Nephron (organoid): ENCODE data around the gene MTFP1.

Experiments used
- H3K27ac Mint-ChIP-seq, 3 experiments: 2 replicates each; pipeline ENCODE4 v1.8.0; 2020; ENCODE audit warnings: mixed read lengths in 3 of 3, mild to moderate bottlenecking in 2 of 3, moderate library complexity in 1 of 3
- H3K27me3 Mint-ChIP-seq: 2 replicates; pipeline ENCODE4 v1.8.0; 2021; ENCODE audit warnings: low read depth, mild to moderate bottlenecking, moderate library complexity, mixed read lengths
- H3K36me3 Mint-ChIP-seq: 2 replicates; pipeline ENCODE4 v1.8.0; 2020; ENCODE audit warnings: low read depth, mixed read lengths
- H3K4me1 Mint-ChIP-seq: 2 replicates; pipeline ENCODE4 v1.8.0; 2020; ENCODE audit warnings: mixed read lengths
- H3K4me3 Mint-ChIP-seq, 3 experiments: 2 replicates each; pipeline ENCODE4 v1.8.0; 2020; ENCODE audit warnings: mild to moderate bottlenecking in 3 of 3, mixed read lengths in 3 of 3, moderate library complexity in 2 of 3
- H3K9me3 Mint-ChIP-seq: 2 replicates; pipeline ENCODE4 v1.8.0; 2020; ENCODE audit warnings: mixed read lengths
- CTCF ChIP-seq, 3 experiments: fragments of 200-600 bp; sonication (generic); IDR thresholded peaks; one replicate each; pipeline ENCODE4 v1.5.0; 2021; ENCODE audit warnings: antibody characterized with exemption in 3 of 3; ENCODE audit not compliant: unreplicated experiment in 3 of 3

Gene MTFP1

GRCh38 chr22:30433773-30434172 is 8.2 kb downstream of the MTFP1 start:
- Mint-ChIP-seq H3K4me3 (no peak overlapping the region), H3K9me3 (no peaks in the 10 kb centered on the region), H3K27ac (no peak overlapping the region), H3K4me1 (no peaks in the 10 kb centered on the region), H3K36me3 (no peaks in the 10 kb centered on the region), H3K27me3 (peaks cover 4% of the 10 kb centered on the region)
- TF ChIP-seq CTCF (IDR thresholded peaks at IDR 0.05; ENCODE audit: unreplicated experiment in 3 of 3) = no peak

GRCh38 chr22:30434843-30435242 is 9.3 kb downstream of the MTFP1 start:
- H3K27ac Mint-ChIP-seq = no peak overlapping the region
- H3K9me3 Mint-ChIP-seq = no peaks in the 10 kb centered on the region
- H3K27me3 Mint-ChIP-seq = peaks cover 4% of the 10 kb centered on the region
- H3K36me3 Mint-ChIP-seq = no peaks in the 10 kb centered on the region
- H3K4me1 Mint-ChIP-seq = no peaks in the 10 kb centered on the region
- no peak overlapping the region for H3K4me3 Mint-ChIP-seq
- no peak for TF ChIP-seq CTCF (IDR thresholded peaks at IDR 0.05; ENCODE audit: unreplicated experiment in 3 of 3)

- H3K4me1 Mint-ChIP-seq = no peaks in the 10 kb centered on the region
- TF ChIP-seq CTCF (IDR thresholded peaks at IDR 0.05; ENCODE audit: unreplicated experiment in 3 of 3) = no peak
- H3K4me3 Mint-ChIP-seq = no peak overlapping the region
- H3K36me3 Mint-ChIP-seq = no peaks in the 10 kb centered on the region
- H3K9me3 Mint-ChIP-seq = no peaks in the 10 kb centered on the region
- peak overlapping the region in 1 of 3 experiments; percentile 21 for H3K27ac Mint-ChIP-seq
- H3K27me3 Mint-ChIP-seq = peaks cover 4% of the 10 kb centered on the region
Measured at GRCh38 chr22:30435674-30436126, 10.1 kb downstream of the MTFP1 start.

- peak overlapping the region in 1 of 3 experiments; percentile 21 for H3K27ac Mint-ChIP-seq
- no peaks in the 10 kb centered on the region for H3K4me1 Mint-ChIP-seq
- H3K9me3 Mint-ChIP-seq = no peaks in the 10 kb centered on the region
- peaks cover 4% of the 10 kb centered on the region for H3K27me3 Mint-ChIP-seq
- no peak overlapping the region for H3K4me3 Mint-ChIP-seq
- no peaks in the 10 kb centered on the region for H3K36me3 Mint-ChIP-seq
- TF ChIP-seq CTCF (IDR thresholded peaks at IDR 0.05; ENCODE audit: unreplicated experiment in 3 of 3) = no peak
Measured at GRCh38 chr22:30436196-30436595, 10.6 kb downstream of the MTFP1 start.

GRCh38 chr22:30438559-30438958 is 13.0 kb downstream of the MTFP1 start:
- H3K27ac Mint-ChIP-seq = no peak overlapping the region
- H3K36me3 Mint-ChIP-seq = no peaks in the 10 kb centered on the region
- no peak for TF ChIP-seq CTCF (IDR thresholded peaks at IDR 0.05; ENCODE audit: unreplicated experiment in 3 of 3)
- no peaks in the 10 kb centered on the region for H3K4me1 Mint-ChIP-seq
- H3K9me3 Mint-ChIP-seq = no peaks in the 10 kb centered on the region
- peaks cover 4% of the 10 kb centered on the region for H3K27me3 Mint-ChIP-seq
- no peak overlapping the region for H3K4me3 Mint-ChIP-seq

GRCh38 chr22:30439226-30439625 is 13.7 kb downstream of the MTFP1 start:
- no peaks in the 10 kb centered on the region for H3K9me3 Mint-ChIP-seq
- H3K36me3 Mint-ChIP-seq = no peaks in the 10 kb centered on the region
- peaks cover 4% of the 10 kb centered on the region for H3K27me3 Mint-ChIP-seq
- H3K4me3 Mint-ChIP-seq = no peak overlapping the region
- TF ChIP-seq CTCF (IDR thresholded peaks at IDR 0.05; ENCODE audit: unreplicated experiment in 3 of 3) = no peak
- no peaks in the 10 kb centered on the region for H3K4me1 Mint-ChIP-seq
- no peak overlapping the region for H3K27ac Mint-ChIP-seq
